GM12878 (cell line): Measurements from ENCODE around the gene PPP1R9B. TPM values are rescaled to one million over a fixed set of nuclear protein-coding genes. Genes with fewer than 3 reads are reported as not detected.
A peak's percentile ranks its signal among the peaks of the same experiment; 100 is the strongest.

ENCODE experiments used
- ATAC-seq: fragments of 200-7000 bp; cut with Tn5 transposase; 3 replicates; pipeline ENCODE4 v1.9.1; 2020; ENCODE audit warnings: mild to moderate bottlenecking, moderate library complexity
- BruUV-seq: library from RNA; stranded (reverse); fragments of 400-500 nt; replicated peaks from 2 replicates; lab custom pipeline; 2021; lab: Mats Ljungman, UMichigan
- CTCF ChIA-PET: fragments of 300-600 bp; sonication (Branson Sonifier 250); formaldehyde crosslinking; extraction: SDS; loops from one replicate; lab custom pipeline; 2021; ENCODE audit warnings: inconsistent platforms; lab: Yijun Ruan, JAX
- POLR2A ChIA-PET: fragments of 350-600 bp; formaldehyde crosslinking; extraction: SDS; loops from one replicate; lab custom pipeline; 2021; ENCODE audit warnings: inconsistent platforms; lab: Charles Lee
- RAD21 ChIA-PET: fragments of 300-600 bp; sonication (Branson Sonifier 250); formaldehyde crosslinking; loops from one replicate; lab custom pipeline; 2023; ENCODE audit warnings: antibody characterized with exemption; ENCODE audit not compliant: unreplicated experiment; lab: Charles Lee
- SMC1A ChIA-PET: fragments of 300-600 bp; sonication (Branson Sonifier 250); formaldehyde crosslinking; loops from one replicate; lab custom pipeline; 2023; ENCODE audit not compliant: unreplicated experiment, uncharacterized antibody; lab: Charles Lee
- DNase-seq: peaks from one replicate; pipeline ENCODE4 v3.0.0-alpha.2; 2011; ENCODE audit warnings: low read depth, low spot score
- FAIRE-seq: peaks from 3 replicates; lab custom pipeline; 2011; peaks lifted over from hg19 to GRCh38; lab: Jason Lieb, UNC
- H2AFZ ChIP-seq: 2 replicates; pipeline ENCODE4 v1.6.0; 2011; ENCODE audit warnings: low read depth, low read length, control low read depth; ENCODE audit not compliant: control insufficient read depth
- H3K27ac ChIP-seq: 2 replicates; pipeline ENCODE4 v1.5.1; 2011; ENCODE audit warnings: control low read depth; ENCODE audit not compliant: control insufficient read depth, insufficient read depth
- H3K27me3 ChIP-seq, 2 experiments: replicated peaks in 1 of 2; 2 replicates each; pipeline versions ENCODE4 v1.6.0 to v1.6.1; 2011; ENCODE audit warnings: low read length in 1 of 2; ENCODE audit not compliant: control insufficient read depth in 2 of 2, insufficient read depth in 2 of 2
- H3K36me3 ChIP-seq, 2 experiments: 2 replicates each; pipeline ENCODE4 v1.5.1; 2011; ENCODE audit warnings: low read length in 1 of 2; ENCODE audit not compliant: control insufficient read depth in 2 of 2, insufficient read depth in 2 of 2
- H3K4me1 ChIP-seq: 2 replicates; pipeline ENCODE4 v1.6.1; 2011; ENCODE audit warnings: mild to moderate bottlenecking, low read length, moderate library complexity, mixed read lengths; ENCODE audit not compliant: control insufficient read depth, insufficient read depth
- H3K4me2 ChIP-seq: 2 replicates; pipeline ENCODE4 v1.6.0; 2011; ENCODE audit warnings: control low read depth; ENCODE audit not compliant: control insufficient read depth, insufficient read depth
- H3K4me3 ChIP-seq: fragments of 200-600 bp; sonication (generic); 2 replicates; pipeline ENCODE4 v1.5.1; 2016
- H3K79me2 ChIP-seq: 2 replicates; pipeline ENCODE4 v1.6.0; 2011; ENCODE audit warnings: low read length; ENCODE audit not compliant: control insufficient read depth, insufficient read depth
- H3K9ac ChIP-seq: 2 replicates; pipeline ENCODE4 v1.8.0; 2011; ENCODE audit warnings: low read length, control low read depth, mixed read lengths; ENCODE audit not compliant: control insufficient read depth, insufficient read depth
- H3K9me3 ChIP-seq: replicated peaks from 3 replicates; pipeline ENCODE4 v1.5.1; 2011; ENCODE audit warnings: mild to moderate bottlenecking, low read length; ENCODE audit not compliant: control insufficient read depth, insufficient read depth
- H4K20me1 ChIP-seq: 2 replicates; pipeline ENCODE4 v1.6.0; 2011; ENCODE audit not compliant: control insufficient read depth, insufficient read depth
- EGR1 ChIP-seq, 2 experiments: IDR thresholded peaks; 1 replicate in 1 of 2; 2 replicates in 1 of 2; pipeline ENCODE4 v1.6.1; 2011 to 2012; ENCODE audit warnings: low read depth in 2 of 2, low read length in 2 of 2, borderline replicate concordance in 1 of 2, mild to moderate bottlenecking in 1 of 2, moderate library complexity in 1 of 2
- IKZF1 ChIP-seq: fragments of 450-650 bp; conservative IDR thresholded peaks from 2 replicates; pipeline ENCODE4 v1.6.1; 2017; ENCODE audit warnings: antibody characterized with exemption, mild to moderate bottlenecking
- IKZF2 ChIP-seq, 2 experiments: fragments of 450-650 bp; IDR thresholded peaks; 2 replicates each; pipeline ENCODE4 v1.6.1; 2017; ENCODE audit warnings: mild to moderate bottlenecking in 2 of 2, moderate library complexity in 2 of 2
- MEF2B ChIP-seq: fragments of 450-650 bp; IDR thresholded peaks from 2 replicates; pipeline ENCODE4 v1.6.1; 2018; ENCODE audit warnings: mild to moderate bottlenecking, moderate library complexity; ENCODE audit not compliant: partially characterized antibody, poor library complexity, severe bottlenecking
- POLR2AphosphoS5 ChIP-seq: IDR thresholded peaks from 2 replicates; pipeline ENCODE4 v1.6.1; 2011; ENCODE audit warnings: mild to moderate bottlenecking, low read length, inconsistent platforms
- RAD21 ChIP-seq: IDR thresholded peaks from 2 replicates; pipeline ENCODE4 v1.6.1; 2011; ENCODE audit warnings: mild to moderate bottlenecking, low read depth, low read length, moderate library complexity; ENCODE audit not compliant: insufficient read depth
- RELB ChIP-seq: fragments of 450-650 bp; IDR thresholded peaks from 2 replicates; pipeline ENCODE4 v1.6.1; 2017; ENCODE audit warnings: low read depth, mild to moderate bottlenecking, moderate library complexity
- ZNF384 ChIP-seq: IDR thresholded peaks from 2 replicates; pipeline ENCODE4 v1.6.1; 2012; ENCODE audit warnings: low read depth, mild to moderate bottlenecking, low read length, improper control_type of control experiment, borderline replicate concordance
- WGBS: methylation state at CpG from one replicate; pipeline ENCODE4 v1.1.6; 2016; ENCODE audit warnings: low lambda C conversion rate; ENCODE audit not compliant: insufficient replicate concordance, insufficient coverage; ENCODE audit errors: missing lambda C conversion rate; 5-methylcytosine and 5-hydroxymethylcytosine counted together
- in situ Hi-C: fragments of 300-500 bp; cut with MboI; formaldehyde crosslinking; loops from 9 replicates; pipeline ENCODE4 v1.14.3; 2018; ENCODE audit warnings: mixed read lengths
- intact Hi-C: fragments of 100-400 bp; cut with micrococcal nuclease; formaldehyde crosslinking; loops from one replicate; pipeline ENCODE4 v1.14.2; 2022; ENCODE audit not compliant: unreplicated experiment
- polyA plus RNA-seq, 11 experiments: library from polyadenylated mRNA; depleted of rRNA in 4 of 11; unstranded in 6 of 11; stranded (reverse) in 5 of 11; fragments of >200 nt; fragmentation: Nextera tagmentation in 4 of 11; fragmentation: Illumina TruSeq in 1 of 11; extraction: Ambion mirVana in 4 of 11; extraction: Trizol in 1 of 11; gene quantifications; 1 replicate in 1 of 11; 2 replicates in 10 of 11; pipeline versions ENCODE4 v1.2.1 to v1.2.3, GENCODE V29; 2011 to 2016; ENCODE audit warnings: inconsistent platforms in 2 of 11, missing spikeins in 2 of 11, low read depth in 1 of 11
- total RNA-seq, 4 experiments: library from RNA; depleted of rRNA in 3 of 4; stranded (reverse); fragments of >200 nt in 3 of 4; fragmentation: Illumina TruSeq in 1 of 4; extraction: Trizol in 1 of 4; gene quantifications; 2 replicates each; pipeline versions ENCODE4 v1.2.1 to v1.2.3, GENCODE V29; 2013 to 2021

Gene PPP1R9B
- total and polyA plus RNA-seq, 10 of the 15 experiments (the other 5 are each of a cell fraction or from before 2014, with no cell fraction given) = 0.20 to 107 (median 37.5) TPM

GRCh38 chr17:50184611-50185398, 34.3 kb upstream of the PPP1R9B start:
- H2AFZ ChIP-seq = no peak overlapping the region

More at GRCh38 chr17:50184611-50185398, 34.3 kb upstream of the PPP1R9B start:
- RAD21 ChIA-PET = interaction anchor here (2.2 kb wide), 1 partner anchor 15 kb away, joined by 7 read pairs; no protein-coding TSS in a partner anchor
- peak overlapping the region; percentile 41; the same call in 1 of the 2 replicates for H3K4me2 ChIP-seq
- H3K4me3 ChIP-seq = no peak overlapping the region
- CTCF ChIA-PET = interaction anchor here (0.6 to 3.5 kb wide), 3 partner anchors 15 to 105 kb away, joined by 3 to 26 read pairs (median 4); no protein-coding TSS in a partner anchor
- FAIRE-seq = no peak
- no peak overlapping the region for H3K9ac ChIP-seq
- TF ChIP-seq IKZF1 = peak; percentile 19; the same call in 1 of the 2 replicates
- TF ChIP-seq RELB = 0 out of 2 replicates have a peak, but pooled peaks have one; percentile 13
- TF ChIP-seq IKZF2 (IDR thresholded peaks at IDR 0.05) = peak in 1 of 2 experiments; percentile 29; a peak in 1 of 4 replicates
- TF ChIP-seq POLR2AphosphoS5 = no peak
- 0 out of 3 replicates have a peak, but pooled peaks of 1 of the 2 experiments have one; percentile 3 for TF ChIP-seq EGR1 (IDR thresholded peaks at IDR 0.05; ENCODE audit: borderline replicate concordance in 1 of 2, low read depth in 2 of 2, low read length in 2 of 2)
- TF ChIP-seq MEF2B = peak; percentile 25
- TF ChIP-seq RAD21 = no peak
- peak; percentile 50; the same call in 1 of the 2 replicates for TF ChIP-seq ZNF384
- POLR2A ChIA-PET = interaction anchor here (0.6 to 0.7 kb wide), 2 partner anchors 19 to 21 kb away, joined by 4 to 5 read pairs; partner anchors contain the start of gene SGCA
- H3K9me3 ChIP-seq = no peaks in the 10 kb centered on the region
- H3K27me3 ChIP-seq = no peaks in the 10 kb centered on the region
- peak; percentile 36 for ATAC-seq
- no peak for DNase-seq
- no peak overlapping the region for H3K27ac ChIP-seq
- 59% methylated on average over 15 of the region's 19 CpGs for WGBS
- SMC1A ChIA-PET = no interaction called here
- peaks cover 0 to 6% of the 10 kb centered on the region in 2 experiments; a peak in 2 of 4 replicates for H3K36me3 ChIP-seq
- in situ Hi-C loops = no loop called here
- H4K20me1 ChIP-seq = no peaks in the 10 kb centered on the region
- intact Hi-C loops = no loop called here
- H3K79me2 ChIP-seq = no peaks in the 10 kb centered on the region
- H3K4me1 ChIP-seq = peaks cover 23% of the 10 kb centered on the region
- BruUV-seq = no TSS peak
